Trophoblast cell (in vitro differentiated cells and primary cell): ENCODE measurements around the gene CACNB2.

Experiments used
- DNase-seq, 2 donors: peaks; one replicate each; pipeline ENCODE4 v3.0.0-alpha.2; 2016
- H2AFZ ChIP-seq: 2 replicates; pipeline ENCODE4 v1.6.1; 2013; ENCODE audit warnings: low read length, moderate library complexity, mild to moderate bottlenecking; ENCODE audit not compliant: insufficient read depth, poor library complexity
- H2AK5ac ChIP-seq: 2 replicates; pipeline ENCODE4 v1.6.1; 2013; ENCODE audit warnings: mild to moderate bottlenecking, low read length
- H2BK120ac ChIP-seq: 2 replicates; pipeline ENCODE4 v1.6.1; 2013; ENCODE audit warnings: low read length, mild to moderate bottlenecking, moderate library complexity; ENCODE audit not compliant: insufficient read depth, poor library complexity
- H2BK12ac ChIP-seq: 2 replicates; pipeline ENCODE4 v1.6.1; 2013; ENCODE audit warnings: mild to moderate bottlenecking, low read length, moderate library complexity
- H2BK5ac ChIP-seq: 2 replicates; pipeline ENCODE4 v1.6.1; 2013; ENCODE audit warnings: low read length, low read depth, moderate library complexity, mild to moderate bottlenecking; ENCODE audit not compliant: poor library complexity
- H3K14ac ChIP-seq: 2 replicates; pipeline ENCODE4 v1.6.1; 2013; ENCODE audit warnings: mild to moderate bottlenecking, low read length
- H3K18ac ChIP-seq: 2 replicates; pipeline ENCODE4 v1.6.1; 2013; ENCODE audit warnings: mild to moderate bottlenecking, low read length
- H3K23ac ChIP-seq: 2 replicates; pipeline ENCODE4 v1.6.1; 2013; ENCODE audit warnings: low read length
- H3K27ac ChIP-seq: 2 replicates; pipeline ENCODE4 v1.5.1; 2013; ENCODE audit warnings: low read depth, mild to moderate bottlenecking, inconsistent platforms, low read length, moderate library complexity
- H3K27me3 ChIP-seq: 2 replicates; pipeline ENCODE4 v1.6.1; 2013; ENCODE audit warnings: inconsistent platforms, mild to moderate bottlenecking, low read length, moderate library complexity; ENCODE audit not compliant: insufficient read depth
- H3K36me3 ChIP-seq, 2 experiments: 1 replicate in 1 of 2; 2 replicates in 1 of 2; pipeline ENCODE4 v1.6.1; 2013; ENCODE audit warnings: low read length in 2 of 2, mild to moderate bottlenecking in 2 of 2, moderate library complexity in 1 of 2; ENCODE audit not compliant: insufficient read depth in 2 of 2, control insufficient read depth in 1 of 2
- H3K4ac ChIP-seq: 2 replicates; pipeline ENCODE4 v1.6.1; 2013; ENCODE audit warnings: low read depth, mild to moderate bottlenecking, low read length, moderate library complexity
- H3K4me1 ChIP-seq, 2 experiments: 1 replicate in 1 of 2; 2 replicates in 1 of 2; pipeline ENCODE4 v1.6.1; 2013; ENCODE audit warnings: low read length in 2 of 2, mild to moderate bottlenecking in 2 of 2, moderate library complexity in 1 of 2; ENCODE audit not compliant: insufficient read depth in 2 of 2, control insufficient read depth in 1 of 2
- H3K4me2 ChIP-seq: 2 replicates; pipeline ENCODE4 v1.6.1; 2013; ENCODE audit warnings: inconsistent platforms, mild to moderate bottlenecking, low read length, moderate library complexity
- H3K4me3 ChIP-seq: 2 replicates; pipeline ENCODE4 v1.5.1; 2013; ENCODE audit warnings: mild to moderate bottlenecking, low read depth, low read length, inconsistent platforms
- H3K79me1 ChIP-seq: one replicate; pipeline ENCODE4 v1.6.1; 2013; ENCODE audit warnings: low read length
- H3K79me2 ChIP-seq: 2 replicates; pipeline ENCODE4 v1.6.1; 2013; ENCODE audit warnings: low read length, mild to moderate bottlenecking; ENCODE audit not compliant: control insufficient read depth, insufficient read depth, poor library complexity
- H3K9ac ChIP-seq: 2 replicates; pipeline ENCODE4 v1.6.1; 2013; ENCODE audit warnings: mild to moderate bottlenecking, low read length
- H3K9me3 ChIP-seq: 2 replicates; pipeline ENCODE4 v1.6.1; 2013; ENCODE audit warnings: low read depth, mild to moderate bottlenecking, control low read depth, inconsistent platforms, low read length; ENCODE audit not compliant: insufficient read depth
- H4K12ac ChIP-seq: 2 replicates; pipeline ENCODE4 v1.6.1; 2013; ENCODE audit warnings: low read depth, mild to moderate bottlenecking, low read length, moderate library complexity
- H4K8ac ChIP-seq: 2 replicates; pipeline ENCODE4 v1.6.1; 2013; ENCODE audit warnings: low read depth, mild to moderate bottlenecking, low read length, moderate library complexity
- H4K91ac ChIP-seq: one replicate; pipeline ENCODE4 v1.6.1; 2013; ENCODE audit warnings: low read depth, mild to moderate bottlenecking, low read length, moderate library complexity
- WGBS: extraction: QIAGEN DNeasy Blood & Tissue Kit; methylation state at CpG from one replicate; pipeline ENCODE4 v1.1.7; 2013; ENCODE audit warnings: missing lambda C conversion rate; ENCODE audit not compliant: insufficient read length, insufficient coverage; ENCODE audit errors: extremely low coverage; 5-methylcytosine and 5-hydroxymethylcytosine counted together

Gene CACNB2

DNA sequence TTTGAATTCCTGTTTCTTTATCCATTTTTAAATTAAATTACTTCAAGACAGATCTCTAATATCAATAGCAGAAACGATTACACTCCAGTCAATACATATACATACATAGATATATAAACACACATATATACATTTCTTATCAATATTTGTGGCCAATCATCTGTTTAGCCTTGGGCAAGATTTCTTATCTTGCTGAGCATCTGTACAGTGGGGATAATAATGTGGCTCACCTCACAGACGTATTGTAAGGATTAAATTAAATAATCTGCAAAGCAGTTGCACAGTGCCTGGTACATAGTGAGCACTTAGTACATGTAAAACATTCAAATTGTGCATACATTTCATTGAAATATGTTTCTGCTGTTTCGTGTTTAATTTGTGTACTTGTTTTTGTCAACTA, 17.5 kb upstream of the CACNB2 start:
- Histone ChIP-seq H3K18ac (no peak overlapping the region), H3K4me1 (no peaks in the 10 kb centered on the region), H3K9ac (no peak overlapping the region), H4K12ac (no peak overlapping the region), H3K4me2 (no peak overlapping the region), H3K36me3 (no peaks in the 10 kb centered on the region), H3K4ac (no peak overlapping the region), H3K9me3 (no peaks in the 10 kb centered on the region), H3K4me3 (no peak overlapping the region), H4K91ac (no peak overlapping the region), H3K14ac (no peak overlapping the region), H3K79me1 (no peaks in the 10 kb centered on the region), H2BK120ac (no peak overlapping the region), H4K8ac (no peak overlapping the region), H3K79me2 (no peaks in the 10 kb centered on the region), H3K27ac (no peak overlapping the region), H3K27me3 (no peaks in the 10 kb centered on the region), H2AFZ (no peak overlapping the region), H2BK12ac (no peak overlapping the region), H2AK5ac (no peak overlapping the region), H2BK5ac (no peak overlapping the region), H3K23ac (no peak overlapping the region)
- WGBS = 100% methylated on average over 1 of the region's 3 CpGs
- DNase-seq = no peak

DNA sequence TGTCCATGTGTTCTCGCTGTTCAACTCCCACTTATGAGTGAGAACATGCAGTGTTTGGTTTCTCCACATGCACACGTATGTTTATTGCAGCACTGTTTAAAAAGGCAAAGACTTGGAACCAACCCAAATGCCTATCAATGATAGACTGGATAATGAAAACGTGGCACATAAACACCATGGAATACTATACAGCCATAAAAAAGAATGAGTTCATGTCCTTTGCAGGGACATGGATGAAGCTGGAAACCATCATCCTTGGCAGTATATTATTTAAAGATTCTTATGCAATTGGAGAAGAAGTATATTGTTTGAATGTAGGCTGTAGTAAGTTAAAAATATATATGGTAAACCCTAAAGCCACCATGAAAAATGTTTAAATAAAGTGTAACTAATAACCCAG, 7.2 kb upstream of the CACNB2 start:
- H3K18ac ChIP-seq = no peak overlapping the region
- H2AK5ac ChIP-seq = no peak overlapping the region
- H2AFZ ChIP-seq = no peak overlapping the region
- no peak overlapping the region for H3K4ac ChIP-seq
- H3K4me1 ChIP-seq = no peaks in the 10 kb centered on the region
- H2BK12ac ChIP-seq = no peak overlapping the region
- H3K14ac ChIP-seq = no peak overlapping the region
- H4K91ac ChIP-seq = no peak overlapping the region
- no peaks in the 10 kb centered on the region for H3K9me3 ChIP-seq
- H3K36me3 ChIP-seq = no peaks in the 10 kb centered on the region
- no peak overlapping the region for H2BK120ac ChIP-seq
- no peak overlapping the region for H4K8ac ChIP-seq
- H3K23ac ChIP-seq = no peak overlapping the region
- H4K12ac ChIP-seq = no peak overlapping the region
- no peak overlapping the region for H3K4me2 ChIP-seq
- H3K27ac ChIP-seq = no peak overlapping the region
- H2BK5ac ChIP-seq = no peak overlapping the region
- no peak overlapping the region for H3K4me3 ChIP-seq
- no peaks in the 10 kb centered on the region for H3K79me1 ChIP-seq
- no peaks in the 10 kb centered on the region for H3K27me3 ChIP-seq
- no peak for DNase-seq
- H3K79me2 ChIP-seq = no peaks in the 10 kb centered on the region
- no peak overlapping the region for H3K9ac ChIP-seq
- no CpG with 5 or more reads among the region's 3 CpGs for WGBS

DNA sequence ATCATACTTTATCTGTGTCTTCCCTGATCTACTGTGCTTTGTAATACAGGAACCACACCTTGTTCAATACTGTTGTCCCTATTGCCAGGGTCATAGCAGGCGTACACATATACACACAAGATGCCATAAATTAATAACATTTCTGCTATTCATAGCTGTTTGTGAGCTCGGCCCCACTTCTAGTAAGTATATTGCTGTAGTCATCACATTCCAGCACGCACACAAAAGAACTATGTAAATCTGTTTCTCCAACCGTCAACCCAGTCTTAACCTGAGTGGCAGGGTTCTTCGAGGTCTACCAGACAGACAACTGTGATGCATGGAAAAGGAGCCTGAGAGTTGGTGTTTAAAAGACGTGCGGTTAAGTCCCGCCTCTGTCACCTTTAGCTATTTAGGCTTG, 5.7 kb upstream of the CACNB2 start:
- no peak overlapping the region for H4K12ac ChIP-seq
- H3K27me3 ChIP-seq = no peaks in the 10 kb centered on the region
- no peak overlapping the region for H2BK5ac ChIP-seq
- no peak overlapping the region for H3K4me2 ChIP-seq
- no peak overlapping the region for H3K18ac ChIP-seq
- H2BK12ac ChIP-seq = no peak overlapping the region
- no peak overlapping the region for H2AFZ ChIP-seq
- no peak overlapping the region for H2BK120ac ChIP-seq
- H3K23ac ChIP-seq = no peak overlapping the region
- no CpG with 5 or more reads among the region's 8 CpGs for WGBS
- no peaks in the 10 kb centered on the region for H3K4me1 ChIP-seq
- no peak overlapping the region for H3K9ac ChIP-seq
- H3K36me3 ChIP-seq = no peaks in the 10 kb centered on the region
- no peaks in the 10 kb centered on the region for H3K9me3 ChIP-seq
- H3K79me2 ChIP-seq = no peaks in the 10 kb centered on the region
- H4K91ac ChIP-seq = no peak overlapping the region
- H3K27ac ChIP-seq = no peak overlapping the region
- H3K4ac ChIP-seq = no peak overlapping the region
- H4K8ac ChIP-seq = no peak overlapping the region
- no peak overlapping the region for H3K14ac ChIP-seq
- no peak overlapping the region for H2AK5ac ChIP-seq
- H3K4me3 ChIP-seq = no peak overlapping the region
- peak in 1 of 2 donors; percentile 28 for DNase-seq
- H3K79me1 ChIP-seq = no peaks in the 10 kb centered on the region

DNA sequence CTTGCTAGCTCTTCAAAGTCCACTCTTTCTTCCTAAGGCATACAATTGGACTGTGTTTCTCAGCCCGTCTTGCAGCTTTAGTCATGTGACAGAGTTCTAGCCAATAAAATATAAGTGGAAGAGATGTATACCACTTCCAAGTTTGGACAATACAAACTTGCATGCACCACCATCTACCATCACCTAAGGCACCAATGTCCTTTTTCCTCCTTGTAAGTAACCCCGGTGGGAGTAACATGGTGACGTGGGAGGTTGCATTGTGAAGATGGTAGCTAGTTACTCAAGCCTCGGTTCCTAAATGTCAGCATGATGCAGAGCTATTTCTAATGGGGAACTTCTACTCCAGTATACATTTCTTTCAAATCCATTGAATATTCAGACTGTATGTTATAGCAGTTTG, 5.3 kb upstream of the CACNB2 start:
- Histone ChIP-seq H3K79me2 (no peaks in the 10 kb centered on the region), H3K14ac (no peak overlapping the region), H3K23ac (no peak overlapping the region), H4K12ac (no peak overlapping the region), H2AK5ac (no peak overlapping the region), H2AFZ (no peak overlapping the region), H2BK12ac (no peak overlapping the region), H3K4ac (no peak overlapping the region), H4K8ac (no peak overlapping the region), H2BK5ac (no peak overlapping the region), H3K4me1 (peaks cover 2% of the 10 kb centered on the region in 2 experiments), H2BK120ac (no peak overlapping the region), H3K4me3 (no peak overlapping the region), H4K91ac (no peak overlapping the region), H3K9me3 (no peaks in the 10 kb centered on the region), H3K79me1 (no peaks in the 10 kb centered on the region), H3K27me3 (no peaks in the 10 kb centered on the region), H3K18ac (no peak overlapping the region), H3K27ac (no peak overlapping the region), H3K9ac (no peak overlapping the region), H3K4me2 (no peak overlapping the region), H3K36me3 (no peaks in the 10 kb centered on the region)
- no peak for DNase-seq
- WGBS = no CpG with 5 or more reads among the region's 4 CpGs
